GM06990 (cell line): ENCODE results near the gene DNMT3A.

Source experiments
- DNase-seq: peaks from one replicate; pipeline ENCODE4 v3.0.0-alpha.2; 2011; ENCODE audit not compliant: insufficient read length; ENCODE audit errors: extremely low read depth
- H3K27me3 ChIP-seq: replicated peaks from 2 replicates; pipeline ENCODE4 v1.6.0; 2011; ENCODE audit warnings: low read length; ENCODE audit not compliant: control insufficient read depth, insufficient read depth
- H3K36me3 ChIP-seq: 2 replicates; pipeline ENCODE4 v1.5.1; 2011; ENCODE audit warnings: low read length; ENCODE audit not compliant: control insufficient read depth, insufficient read depth
- H3K4me3 ChIP-seq: replicated peaks from 2 replicates; pipeline ENCODE4 v1.5.1; 2011; ENCODE audit warnings: low read depth, mild to moderate bottlenecking, control low read depth, low read length
- TF ChIP-seq, protein P1 (sequence below): IDR thresholded peaks from 2 replicates; pipeline ENCODE4 v1.5.1; 2011; ENCODE audit warnings: low read length, control low read depth, mild to moderate bottlenecking, inconsistent platforms; ENCODE audit not compliant: insufficient read depth, poor library complexity, severe bottlenecking

DNMT3A gene

GRCh38 chr2:25184254-25184653, 157.5 kb downstream of the DNMT3A start:
- TF ChIP-seq, protein P1, sequence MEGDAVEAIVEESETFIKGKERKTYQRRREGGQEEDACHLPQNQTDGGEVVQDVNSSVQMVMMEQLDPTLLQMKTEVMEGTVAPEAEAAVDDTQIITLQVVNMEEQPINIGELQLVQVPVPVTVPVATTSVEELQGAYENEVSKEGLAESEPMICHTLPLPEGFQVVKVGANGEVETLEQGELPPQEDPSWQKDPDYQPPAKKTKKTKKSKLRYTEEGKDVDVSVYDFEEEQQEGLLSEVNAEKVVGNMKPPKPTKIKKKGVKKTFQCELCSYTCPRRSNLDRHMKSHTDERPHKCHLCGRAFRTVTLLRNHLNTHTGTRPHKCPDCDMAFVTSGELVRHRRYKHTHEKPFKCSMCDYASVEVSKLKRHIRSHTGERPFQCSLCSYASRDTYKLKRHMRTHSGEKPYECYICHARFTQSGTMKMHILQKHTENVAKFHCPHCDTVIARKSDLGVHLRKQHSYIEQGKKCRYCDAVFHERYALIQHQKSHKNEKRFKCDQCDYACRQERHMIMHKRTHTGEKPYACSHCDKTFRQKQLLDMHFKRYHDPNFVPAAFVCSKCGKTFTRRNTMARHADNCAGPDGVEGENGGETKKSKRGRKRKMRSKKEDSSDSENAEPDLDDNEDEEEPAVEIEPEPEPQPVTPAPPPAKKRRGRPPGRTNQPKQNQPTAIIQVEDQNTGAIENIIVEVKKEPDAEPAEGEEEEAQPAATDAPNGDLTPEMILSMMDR = no peak
- no peak for DNase-seq
- H3K27me3 ChIP-seq = no peaks in the 10 kb centered on the region

GRCh38 chr2:25178976-25179375, 162.7 kb downstream of the DNMT3A start:
- Histone ChIP-seq H3K36me3 (no peaks in the 10 kb centered on the region), H3K27me3 (0 out of 2 replicates have a peak, but pooled peaks cover 2% of the 10 kb centered on the region), H3K4me3 (no peak overlapping the region)
- no peak for DNase-seq
- TF ChIP-seq, protein P1 = no peak

More at GRCh38 chr2:25184254-25184653, 157.5 kb downstream of the DNMT3A start:
- H3K36me3 ChIP-seq = no peaks in the 10 kb centered on the region
- H3K4me3 ChIP-seq = no peak overlapping the region
